H1 (cell line): Measurements from ENCODE around the gene FBN3. TPM values are rescaled to one million over a fixed set of nuclear protein-coding genes. Genes with fewer than 3 reads are reported as not detected.

Experiments
- CTCF ChIA-PET: fragments of 300-600 bp; sonication (Branson Sonifier 250); formaldehyde crosslinking; loops from one replicate; lab custom pipeline; 2021; ENCODE audit not compliant: partially characterized antibody; lab: Charles Lee
- POLR2A ChIA-PET: fragments of 300-600 bp; sonication (Branson Sonifier 250); formaldehyde crosslinking; loops from one replicate; lab custom pipeline; 2021; ENCODE audit warnings: inconsistent platforms; ENCODE audit not compliant: partially characterized antibody; lab: Charles Lee
- DNase-seq, 2 experiments: peaks; one replicate each; pipeline versions ENCODE4 v3.0.0 to v3.0.0-alpha.2; 2010 to 2022; ENCODE audit warnings: low spot score in 2 of 2, low read depth in 1 of 2, mixed read lengths in 1 of 2
- FAIRE-seq: peaks from 2 replicates; lab custom pipeline; 2011; peaks lifted over from hg19 to GRCh38; lab: Jason Lieb, UNC
- H2AFZ ChIP-seq: 2 replicates; pipeline ENCODE4 v1.8.1; 2012; ENCODE audit warnings: low read length, inconsistent platforms
- H2AK5ac ChIP-seq: 2 replicates; pipeline ENCODE4 v1.6.1; 2013; ENCODE audit warnings: low read depth, low read length
- H2BK120ac ChIP-seq: replicated peaks from 2 replicates; pipeline ENCODE3; 2013; ENCODE audit warnings: low read depth, low read length, inconsistent platforms
- H2BK12ac ChIP-seq: 2 replicates; pipeline ENCODE4 v1.6.1; 2013; ENCODE audit warnings: low read depth, low read length
- H2BK15ac ChIP-seq: 2 replicates; pipeline ENCODE4 v1.6.1; 2013; ENCODE audit warnings: low read length
- H2BK20ac ChIP-seq: 2 replicates; pipeline ENCODE4 v1.6.1; 2013; ENCODE audit warnings: low read length
- H2BK5ac ChIP-seq: 2 replicates; pipeline ENCODE4 v1.6.1; 2013; ENCODE audit warnings: low read depth, low read length
- H3K14ac ChIP-seq: 2 replicates; pipeline ENCODE4 v1.6.1; 2013; ENCODE audit warnings: inconsistent platforms; ENCODE audit not compliant: insufficient read length
- H3K18ac ChIP-seq: 2 replicates; pipeline ENCODE4 v1.6.1; 2013; ENCODE audit warnings: low read length; ENCODE audit errors: extremely low read depth
- H3K23ac ChIP-seq: 2 replicates; pipeline ENCODE4 v1.6.1; 2013; ENCODE audit warnings: inconsistent platforms; ENCODE audit not compliant: insufficient read length
- H3K23me2 ChIP-seq: 2 replicates; pipeline ENCODE4 v1.6.1; 2013; ENCODE audit warnings: low read depth, low read length
- H3K27ac ChIP-seq: 2 replicates; pipeline ENCODE4 v1.6.1; 2011; ENCODE audit warnings: low read depth, low read length, inconsistent platforms
- H3K27me3 ChIP-seq, 4 experiments: replicated peaks in 1 of 4; 1 replicate in 1 of 4; 2 replicates in 3 of 4; pipeline versions ENCODE4 v1.6.1 to v1.8.1; 2011 to 2013; ENCODE audit warnings: low read length in 3 of 4, mild to moderate bottlenecking in 3 of 4, inconsistent platforms in 2 of 4, mixed read lengths in 2 of 4, moderate library complexity in 1 of 4; ENCODE audit not compliant: control insufficient read depth in 3 of 4, insufficient read depth in 3 of 4; ENCODE audit errors: extremely low read depth in 1 of 4
- H3K36me3 ChIP-seq, 4 experiments: 2 replicates each; pipeline versions ENCODE4 v1.6.1 to v1.8.1; 2011 to 2013; ENCODE audit warnings: mild to moderate bottlenecking in 4 of 4, low read length in 3 of 4, moderate library complexity in 2 of 4, control low read depth in 1 of 4, inconsistent platforms in 1 of 4; ENCODE audit not compliant: insufficient read depth in 4 of 4, control insufficient read depth in 2 of 4
- H3K4ac ChIP-seq: replicated peaks from 2 replicates; pipeline ENCODE3; 2013; ENCODE audit warnings: low read length, low read depth, mixed read lengths, inconsistent platforms; ENCODE audit not compliant: insufficient read length
- H3K4me1 ChIP-seq, 4 experiments: replicated peaks in 1 of 4; 1 replicate in 1 of 4; 2 replicates in 3 of 4; pipeline versions ENCODE4 v1.6.1 to v1.8.1; 2011 to 2013; ENCODE audit warnings: low read length in 3 of 4, inconsistent platforms in 2 of 4, mixed read lengths in 1 of 4; ENCODE audit not compliant: insufficient read depth in 4 of 4, control insufficient read depth in 3 of 4
- H3K4me2 ChIP-seq, 2 experiments: 2 replicates each; pipeline versions ENCODE4 v1.6.1 to v1.8.1; 2011 to 2013; ENCODE audit warnings: low read depth in 2 of 2, low read length in 2 of 2, control low read depth in 1 of 2, inconsistent platforms in 1 of 2, mild to moderate bottlenecking in 1 of 2; ENCODE audit not compliant: insufficient read depth in 1 of 2
- H3K4me3 ChIP-seq, 4 experiments: fragments of 200-600, 300-600 bp in 1 of 4; sonication (generic), shearing (Covaris generic), sonication (Bioruptor Twin) in 1 of 4; 2 replicates each; pipeline versions ENCODE4 v1.5.1 to v1.8.1; 2011 to 2016; ENCODE audit warnings: low read length in 4 of 4, low read depth in 3 of 4, control low read depth in 2 of 4, inconsistent platforms in 2 of 4, mild to moderate bottlenecking in 2 of 4, mixed read lengths in 1 of 4, moderate library complexity in 1 of 4; ENCODE audit not compliant: insufficient read depth in 2 of 4; ENCODE audit errors: extremely low read depth in 1 of 4
- H3K56ac ChIP-seq: replicated peaks from 2 replicates; pipeline ENCODE3; 2013; ENCODE audit warnings: low read depth, mild to moderate bottlenecking, mixed read lengths, low read length, inconsistent platforms; ENCODE audit not compliant: insufficient read length
- H3K79me1 ChIP-seq: 2 replicates; pipeline ENCODE4 v1.6.1; 2013; ENCODE audit warnings: low read depth, low read length, control low read depth
- H3K79me2 ChIP-seq, 2 experiments: 2 replicates each; pipeline versions ENCODE4 v1.6.1 to v1.8.1; 2012 to 2013; ENCODE audit warnings: low read length in 2 of 2, mild to moderate bottlenecking in 2 of 2, inconsistent platforms in 1 of 2; ENCODE audit not compliant: insufficient read depth in 2 of 2, control insufficient read depth in 1 of 2
- H3K9ac ChIP-seq, 4 experiments: replicated peaks in 1 of 4; 1 replicate in 1 of 4; 2 replicates in 3 of 4; pipeline versions ENCODE4 v1.6.1 to v1.8.1; 2011 to 2013; ENCODE audit warnings: low read depth in 3 of 4, low read length in 3 of 4, control low read depth in 2 of 4, mild to moderate bottlenecking in 2 of 4, moderate library complexity in 2 of 4, inconsistent platforms in 1 of 4; ENCODE audit errors: extremely low read depth in 1 of 4
- H3K9me3 ChIP-seq, 2 experiments: 2 replicates each; pipeline versions ENCODE4 v1.6.1 to v1.8.1; 2012 to 2013; ENCODE audit warnings: mild to moderate bottlenecking in 2 of 2, moderate library complexity in 2 of 2, control low read depth in 1 of 2, inconsistent platforms in 1 of 2, low read depth in 1 of 2, low read length in 1 of 2, mixed read lengths in 1 of 2; ENCODE audit not compliant: insufficient read depth in 2 of 2
- H4K20me1 ChIP-seq, 2 experiments: replicated peaks in 1 of 2; 2 replicates each; pipeline versions ENCODE3 to v1.8.1; 2011 to 2013; ENCODE audit warnings: inconsistent platforms in 2 of 2, low read length in 2 of 2, mild to moderate bottlenecking in 1 of 2; ENCODE audit not compliant: insufficient read depth in 2 of 2, control insufficient read depth in 1 of 2
- H4K5ac ChIP-seq: 2 replicates; pipeline ENCODE4 v1.6.1; 2013; ENCODE audit warnings: low read length, low read depth, mixed read lengths, inconsistent platforms; ENCODE audit not compliant: insufficient read length
- H4K8ac ChIP-seq: 2 replicates; pipeline ENCODE4 v1.8.0; 2013; ENCODE audit warnings: mild to moderate bottlenecking, moderate library complexity, low read length, inconsistent platforms; ENCODE audit not compliant: insufficient read depth; ENCODE audit errors: extremely low read depth
- H4K91ac ChIP-seq: replicated peaks from 2 replicates; pipeline ENCODE3; 2013; ENCODE audit warnings: low read length, mixed read lengths, inconsistent platforms; ENCODE audit not compliant: insufficient read length
- BACH1 ChIP-seq: IDR thresholded peaks from 2 replicates; pipeline ENCODE4 v1.6.1; 2012; ENCODE audit warnings: low read length, improper control_type of control experiment
- CBX8 ChIP-seq: fragments of 300-800, 300-1000 bp; sonication (generic); IDR thresholded peaks from 2 replicates; pipeline ENCODE4 v1.7.1; 2016; ENCODE audit warnings: low read depth, low read length, borderline replicate concordance
- MAFK ChIP-seq: IDR thresholded peaks from 2 replicates; pipeline ENCODE4 v1.6.1; 2012; ENCODE audit warnings: low read depth, mild to moderate bottlenecking, improper control_type of control experiment, low read length
- POLR2A ChIP-seq, 2 experiments: IDR thresholded peaks; 1 replicate in 1 of 2; 2 replicates in 1 of 2; pipeline ENCODE4 v1.6.1; 2011; ENCODE audit warnings: low read depth in 2 of 2, low read length in 2 of 2, mild to moderate bottlenecking in 2 of 2; ENCODE audit errors: control extremely low read depth in 1 of 2
- RBBP5 ChIP-seq: IDR thresholded peaks from 2 replicates; pipeline ENCODE4 v1.7.1; 2012; ENCODE audit warnings: low read depth, mild to moderate bottlenecking, inconsistent platforms, low read length, moderate library complexity, borderline replicate concordance
- WGBS, 2 experiments: shearing (Covaris generic) in 1 of 2; methylation state at CpG; one replicate each; pipeline versions ENCODE4 v1.1.6 to v1.1.7; 2013 to 2015; ENCODE audit warnings: low lambda C conversion rate in 2 of 2, mixed read lengths in 2 of 2, inconsistent platforms in 1 of 2, low coverage in 1 of 2, missing lambda C conversion rate in 1 of 2; ENCODE audit not compliant: insufficient replicate concordance in 2 of 2, insufficient coverage in 1 of 2, insufficient read length in 1 of 2; ENCODE audit errors: extremely low coverage in 1 of 2, missing lambda C conversion rate in 1 of 2; 5-methylcytosine and 5-hydroxymethylcytosine counted together
- polyA plus RNA-seq, 7 experiments: library from polyadenylated mRNA; depleted of rRNA in 3 of 7; stranded (reverse) in 5 of 7; unstranded in 2 of 7; fragments of >200 nt in 5 of 7; fragments of 200-250 nt in 2 of 7; gene quantifications; 1 replicate in 5 of 7; 2 replicates in 1 of 7; 4 replicates in 1 of 7; pipeline versions ENCODE4 v1.2.1 to v1.2.3, GENCODE V29; 2011 to 2013; ENCODE audit warnings: missing spikeins in 2 of 7, mixed read lengths in 2 of 7
- total RNA-seq: library from RNA; stranded (reverse); fragmentation: NEBNext Ultra II Directional; extraction: Animal tissue kit (Norgen Biotek cat#: 25700); gene quantifications from 2 replicates; pipeline ENCODE4 v1.2.1, GENCODE V29; 2021

The FBN3 gene
- total and polyA plus RNA-seq, 2 of the 8 experiments (the other 6 are each of a cell fraction or from before 2014, with no cell fraction given), result 37.1 to 38.7 TPM

GRCh38 chr19:8052464-8052859 is 96.9 kb downstream of the FBN3 start, which contains the start of gene CCL25:
Gene CCL25, plus strand, starts transcription at chr19:8052760. Its CDS starts 290 bp downstream, at chr19:8053050.
- H2BK12ac ChIP-seq, result no peak within 1 kb of the TSS; the same call in 1 of the 2 replicates
- DNase-seq, result no peak
- no peak within 1 kb of the TSS for H4K8ac ChIP-seq
- peak within 1 kb of the TSS; percentile 31; the same call in 1 of the 2 replicates for H2BK15ac ChIP-seq
- WGBS, 2 experiments, result 72% methylated on average over 3 of the region's 7 CpGs; no CpG with 5 or more reads in 1 of the 2 experiments
- H2AK5ac ChIP-seq, result peak within 1 kb of the TSS; percentile 53; the same call in 1 of the 2 replicates
- H4K20me1 ChIP-seq, result no peaks in the 10 kb centered on the region
- no peak within 1 kb of the TSS for H3K9ac ChIP-seq
- no peak within 1 kb of the TSS for H3K56ac ChIP-seq
- H2BK120ac ChIP-seq, result peak within 1 kb of the TSS; percentile 28
- peaks cover 0 to 7% (median 4%) of the 10 kb centered on the region in 4 experiments; a peak in 5 of 7 replicates for H3K27me3 ChIP-seq
- no peak within 1 kb of the TSS for H3K4me3 ChIP-seq
- no peaks in the 10 kb centered on the region for H3K36me3 ChIP-seq
- H3K23me2 ChIP-seq, result no peaks in the 10 kb centered on the region; the same call in 1 of the 2 replicates
- no peak within 1 kb of the TSS for H3K27ac ChIP-seq
- no peak within 1 kb of the TSS for H3K14ac ChIP-seq
- no peak within 1 kb of the TSS for H2AFZ ChIP-seq
- no peaks in the 10 kb centered on the region for H3K79me1 ChIP-seq
- H3K23ac ChIP-seq, result no peak within 1 kb of the TSS
- ChIA-PET CTCF (interaction anchor here (0.6 to 1.5 kb wide), 7 partner anchors 17 to 281 kb away, joined by 3 to 8 read pairs (median 3); no protein-coding TSS in a partner anchor), POLR2A (interaction anchor here (0.7 kb wide), 1 partner anchor 48 kb away, joined by 3 read pairs; no protein-coding TSS in a partner anchor)
- H3K79me2 ChIP-seq, result no peaks in the 10 kb centered on the region
- peak within 1 kb of the TSS; percentile 32 for H3K18ac ChIP-seq
- no peak within 1 kb of the TSS; the same call in 1 of the 2 replicates for H2BK5ac ChIP-seq
- H4K91ac ChIP-seq, result no peak within 1 kb of the TSS
- no peaks in the 10 kb centered on the region for H3K9me3 ChIP-seq
- no peak within 1 kb of the TSS for H3K4me2 ChIP-seq
- H3K4me1 ChIP-seq, result peaks cover 2 to 18% (median 7%) of the 10 kb centered on the region in 4 experiments; a peak in 6 of 7 replicates
- no peak within 1 kb of the TSS for H3K4ac ChIP-seq
- H4K5ac ChIP-seq, result no peak within 1 kb of the TSS
- TF ChIP-seq BACH1 (no peak), CBX8 (no peak), RBBP5 (no peak), POLR2A (IDR thresholded peaks at IDR 0.05; ENCODE audit: control extremely low read depth in 1 of 2, low read depth in 2 of 2, low read length in 2 of 2) (no peak), MAFK (no peak)
- FAIRE-seq, result no peak
- H2BK20ac ChIP-seq, result peak within 1 kb of the TSS; percentile 94; the same call in 1 of the 2 replicates
